A549 (cell line): ENCODE measurements around the gene CTNNA1.

Experiments used
- CEBPB ChIP-seq, 2 experiments: fragments of >200 bp in 1 of 2; sonication (Bioruptor Twin) in 1 of 2; formaldehyde crosslinking in 1 of 2; IDR thresholded peaks; 2 replicates each; pipeline ENCODE4 v1.6.1; 2012 to 2016
- CHD2 ChIP-seq: fragments of 150-350 bp; IDR thresholded peaks from 2 replicates; pipeline ENCODE4 v1.6.1; 2014; ENCODE audit warnings: low read length; ENCODE audit not compliant: partially characterized antibody
- ESRRA ChIP-seq: fragments of 150-350 bp; IDR thresholded peaks from 2 replicates; pipeline ENCODE4 v1.6.1; 2014; ENCODE audit warnings: mild to moderate bottlenecking, low read length, borderline replicate concordance
- JUN ChIP-seq, 2 experiments: fragments of >200 bp; sonication (Bioruptor Twin); formaldehyde crosslinking; IDR thresholded peaks; 2 replicates in 1 of 2; 3 replicates in 1 of 2; pipeline ENCODE4 v1.6.1; 2016 to 2017
- MAZ ChIP-seq: fragments of 150-350 bp; IDR thresholded peaks from 2 replicates; pipeline ENCODE4 v1.6.1; 2014; ENCODE audit warnings: antibody characterized with exemption, low read depth, low read length, borderline replicate concordance
- POLR2A ChIP-seq: IDR thresholded peaks from 2 replicates; pipeline ENCODE4 v1.6.1; 2012; ENCODE audit warnings: mild to moderate bottlenecking, low read length
- POLR2AphosphoS2 ChIP-seq: conservative IDR thresholded peaks from 2 replicates; pipeline ENCODE4 v1.6.1; 2012; ENCODE audit warnings: low read length, improper control_type of control experiment, inconsistent platforms
- RFX5 ChIP-seq: fragments of 450-650 bp; IDR thresholded peaks from 2 replicates; pipeline ENCODE4 v1.7.1; 2014; ENCODE audit warnings: antibody characterized with exemption, mild to moderate bottlenecking, moderate library complexity
- SMC3 ChIP-seq: fragments of >200 bp; sonication (Bioruptor Twin); formaldehyde crosslinking; IDR thresholded peaks from 3 replicates; pipeline ENCODE4 v1.6.1; 2018; ENCODE audit warnings: inconsistent platforms
- TF ChIP-seq, protein P1 (sequence below): IDR thresholded peaks from 2 replicates; pipeline ENCODE4 v1.6.1; 2012
- TF ChIP-seq, protein P2 (sequence below): fragments of >200 bp; sonication (Bioruptor Twin); formaldehyde crosslinking; IDR thresholded peaks from 3 replicates; pipeline ENCODE4 v1.5.1; 2016
- TF ChIP-seq, protein P3 (sequence below): IDR thresholded peaks from 2 replicates; pipeline ENCODE4 v1.6.1; 2012; ENCODE audit warnings: low read depth, borderline replicate concordance
- TF ChIP-seq, protein P4 (sequence below): fragments of 450-650 bp; IDR thresholded peaks from 2 replicates; pipeline ENCODE4 v1.6.1; 2014; ENCODE audit warnings: antibody characterized with exemption

GRCh38 chr5:138967791-138968448 is 214.7 kb downstream of the CTNNA1 start:
- TF ChIP-seq POLR2A (no peak), POLR2AphosphoS2 (no peak), ESRRA (no peak), SMC3 (no peak), JUN (IDR thresholded peaks at IDR 0.05) (no peak), MAZ (no peak), CEBPB (IDR thresholded peaks at IDR 0.05) (no peak), CHD2 (no peak), RFX5 (no peak)
- TF ChIP-seq, protein P1, sequence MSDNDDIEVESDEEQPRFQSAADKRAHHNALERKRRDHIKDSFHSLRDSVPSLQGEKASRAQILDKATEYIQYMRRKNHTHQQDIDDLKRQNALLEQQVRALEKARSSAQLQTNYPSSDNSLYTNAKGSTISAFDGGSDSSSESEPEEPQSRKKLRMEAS, result no peak
- TF ChIP-seq, protein P2, sequence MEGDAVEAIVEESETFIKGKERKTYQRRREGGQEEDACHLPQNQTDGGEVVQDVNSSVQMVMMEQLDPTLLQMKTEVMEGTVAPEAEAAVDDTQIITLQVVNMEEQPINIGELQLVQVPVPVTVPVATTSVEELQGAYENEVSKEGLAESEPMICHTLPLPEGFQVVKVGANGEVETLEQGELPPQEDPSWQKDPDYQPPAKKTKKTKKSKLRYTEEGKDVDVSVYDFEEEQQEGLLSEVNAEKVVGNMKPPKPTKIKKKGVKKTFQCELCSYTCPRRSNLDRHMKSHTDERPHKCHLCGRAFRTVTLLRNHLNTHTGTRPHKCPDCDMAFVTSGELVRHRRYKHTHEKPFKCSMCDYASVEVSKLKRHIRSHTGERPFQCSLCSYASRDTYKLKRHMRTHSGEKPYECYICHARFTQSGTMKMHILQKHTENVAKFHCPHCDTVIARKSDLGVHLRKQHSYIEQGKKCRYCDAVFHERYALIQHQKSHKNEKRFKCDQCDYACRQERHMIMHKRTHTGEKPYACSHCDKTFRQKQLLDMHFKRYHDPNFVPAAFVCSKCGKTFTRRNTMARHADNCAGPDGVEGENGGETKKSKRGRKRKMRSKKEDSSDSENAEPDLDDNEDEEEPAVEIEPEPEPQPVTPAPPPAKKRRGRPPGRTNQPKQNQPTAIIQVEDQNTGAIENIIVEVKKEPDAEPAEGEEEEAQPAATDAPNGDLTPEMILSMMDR, result no peak
- TF ChIP-seq, protein P3, sequence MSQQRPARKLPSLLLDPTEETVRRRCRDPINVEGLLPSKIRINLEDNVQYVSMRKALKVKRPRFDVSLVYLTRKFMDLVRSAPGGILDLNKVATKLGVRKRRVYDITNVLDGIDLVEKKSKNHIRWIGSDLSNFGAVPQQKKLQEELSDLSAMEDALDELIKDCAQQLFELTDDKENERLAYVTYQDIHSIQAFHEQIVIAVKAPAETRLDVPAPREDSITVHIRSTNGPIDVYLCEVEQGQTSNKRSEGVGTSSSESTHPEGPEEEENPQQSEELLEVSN, result no peak
- TF ChIP-seq, protein P4, sequence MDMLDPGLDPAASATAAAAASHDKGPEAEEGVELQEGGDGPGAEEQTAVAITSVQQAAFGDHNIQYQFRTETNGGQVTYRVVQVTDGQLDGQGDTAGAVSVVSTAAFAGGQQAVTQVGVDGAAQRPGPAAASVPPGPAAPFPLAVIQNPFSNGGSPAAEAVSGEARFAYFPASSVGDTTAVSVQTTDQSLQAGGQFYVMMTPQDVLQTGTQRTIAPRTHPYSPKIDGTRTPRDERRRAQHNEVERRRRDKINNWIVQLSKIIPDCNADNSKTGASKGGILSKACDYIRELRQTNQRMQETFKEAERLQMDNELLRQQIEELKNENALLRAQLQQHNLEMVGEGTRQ, result no peak
